Measurements from ENCODE around the gene CCHCR1. TPM values are rescaled to one million over a fixed set of nuclear protein-coding genes. Genes with fewer than 3 reads are reported as not detected.
"Not testable (repeated sequence)": the region's sequence is repeated elsewhere in the genome, so short reads cannot be mapped to it uniquely, and the experiment has no call there.

Gene CCHCR1, protein sequence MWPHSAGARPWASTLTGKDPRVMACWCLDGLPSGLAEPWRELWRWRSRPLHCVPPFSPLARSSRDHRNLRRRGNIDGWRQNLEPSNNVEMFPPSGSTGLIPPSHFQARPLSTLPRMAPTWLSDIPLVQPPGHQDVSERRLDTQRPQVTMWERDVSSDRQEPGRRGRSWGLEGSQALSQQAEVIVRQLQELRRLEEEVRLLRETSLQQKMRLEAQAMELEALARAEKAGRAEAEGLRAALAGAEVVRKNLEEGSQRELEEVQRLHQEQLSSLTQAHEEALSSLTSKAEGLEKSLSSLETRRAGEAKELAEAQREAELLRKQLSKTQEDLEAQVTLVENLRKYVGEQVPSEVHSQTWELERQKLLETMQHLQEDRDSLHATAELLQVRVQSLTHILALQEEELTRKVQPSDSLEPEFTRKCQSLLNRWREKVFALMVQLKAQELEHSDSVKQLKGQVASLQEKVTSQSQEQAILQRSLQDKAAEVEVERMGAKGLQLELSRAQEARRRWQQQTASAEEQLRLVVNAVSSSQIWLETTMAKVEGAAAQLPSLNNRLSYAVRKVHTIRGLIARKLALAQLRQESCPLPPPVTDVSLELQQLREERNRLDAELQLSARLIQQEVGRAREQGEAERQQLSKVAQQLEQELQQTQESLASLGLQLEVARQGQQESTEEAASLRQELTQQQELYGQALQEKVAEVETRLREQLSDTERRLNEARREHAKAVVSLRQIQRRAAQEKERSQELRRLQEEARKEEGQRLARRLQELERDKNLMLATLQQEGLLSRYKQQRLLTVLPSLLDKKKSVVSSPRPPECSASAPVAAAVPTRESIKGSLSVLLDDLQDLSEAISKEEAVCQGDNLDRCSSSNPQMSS
- total RNA-seq (2014; rRNA removed; shearing (Covaris generic)) = 8.6 and 10.7 TPM in 2 replicates
- polyA plus RNA-seq (2014; cell fraction: nucleus; rRNA removed) = 33.7 and 43.7 TPM in 2 replicates

DNA sequence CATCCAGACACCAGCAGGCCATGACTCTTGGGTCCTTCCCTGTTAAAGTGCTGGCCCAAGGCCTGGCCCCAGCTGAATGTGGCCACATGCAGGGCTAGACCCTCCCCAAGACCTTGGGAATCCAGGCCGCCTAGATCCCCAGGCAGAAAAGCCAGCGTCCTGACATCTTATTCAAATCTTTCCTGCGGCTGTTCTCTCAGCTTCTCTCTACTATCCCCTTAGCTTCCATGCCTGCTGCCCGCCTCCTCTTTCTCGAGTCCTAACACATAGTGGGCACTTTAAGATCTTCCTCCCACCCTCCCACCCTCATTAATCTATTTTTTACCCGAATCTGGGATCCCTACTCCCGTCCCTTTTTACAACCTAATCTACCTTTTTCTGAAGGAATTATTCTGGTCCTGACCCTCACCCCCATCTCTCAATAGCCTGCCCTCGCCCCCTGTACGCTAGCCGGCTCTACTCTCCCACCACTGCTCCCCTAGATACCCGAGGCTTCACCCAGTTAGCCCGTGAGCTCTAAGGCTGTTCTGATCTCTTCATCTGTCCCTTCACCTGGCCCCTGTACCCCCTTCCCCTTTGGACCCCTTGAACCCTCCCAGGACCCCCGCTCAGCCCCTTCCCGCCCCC lies at the start of gene CCHCR1:
CCHCR1 (minus strand) TSS at position 290 of the 627 bp plus-strand sequence; CDS start at position 88, 202 bp downstream.
- DNase-seq (ENCODE audit: extremely low read depth, low read depth) = no peak

DNA sequence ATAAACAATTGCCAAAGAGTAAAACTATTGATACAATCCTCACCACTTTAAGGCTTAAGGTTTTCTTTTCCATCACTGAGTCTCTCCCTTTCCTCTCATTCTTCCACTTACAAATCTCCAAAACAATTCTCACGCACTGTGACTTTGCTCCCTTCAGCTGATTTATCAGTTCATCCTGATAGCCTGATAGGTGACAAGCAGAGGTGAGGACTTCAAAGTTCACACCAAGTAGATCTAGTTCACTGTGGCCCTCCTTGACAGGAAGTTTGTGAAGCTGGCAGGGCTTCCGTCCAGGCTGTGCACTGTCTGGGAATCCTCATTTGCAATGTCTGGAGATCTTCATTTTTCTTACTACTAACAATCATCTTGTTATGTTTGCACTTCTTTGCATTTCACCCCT lies 48.0 kb upstream of the CCHCR1 start:
- DNase-seq (ENCODE audit: extremely low read depth, low read depth) = no peak

DNA sequence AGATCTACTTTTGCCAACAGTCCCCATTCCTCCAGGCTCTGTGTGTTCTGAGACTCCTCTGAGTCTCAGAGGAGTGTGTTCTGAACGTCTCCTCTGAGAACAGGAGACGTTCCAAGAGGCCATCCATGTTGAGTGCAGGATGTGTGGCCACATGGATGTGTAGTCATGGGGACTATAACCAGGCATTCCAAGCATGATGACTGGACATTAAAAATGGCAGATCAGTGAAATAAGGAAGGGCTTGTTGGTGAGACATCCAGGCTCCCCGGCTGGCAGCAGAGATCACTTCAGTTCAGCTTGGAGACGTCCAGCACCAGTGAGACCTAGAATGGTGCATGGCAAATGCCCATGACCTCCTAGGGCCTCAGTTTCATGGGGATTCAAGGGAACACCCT lies 47.1 kb upstream of the CCHCR1 start:
- no peak for DNase-seq (ENCODE audit: extremely low read depth, low read depth)

DNA sequence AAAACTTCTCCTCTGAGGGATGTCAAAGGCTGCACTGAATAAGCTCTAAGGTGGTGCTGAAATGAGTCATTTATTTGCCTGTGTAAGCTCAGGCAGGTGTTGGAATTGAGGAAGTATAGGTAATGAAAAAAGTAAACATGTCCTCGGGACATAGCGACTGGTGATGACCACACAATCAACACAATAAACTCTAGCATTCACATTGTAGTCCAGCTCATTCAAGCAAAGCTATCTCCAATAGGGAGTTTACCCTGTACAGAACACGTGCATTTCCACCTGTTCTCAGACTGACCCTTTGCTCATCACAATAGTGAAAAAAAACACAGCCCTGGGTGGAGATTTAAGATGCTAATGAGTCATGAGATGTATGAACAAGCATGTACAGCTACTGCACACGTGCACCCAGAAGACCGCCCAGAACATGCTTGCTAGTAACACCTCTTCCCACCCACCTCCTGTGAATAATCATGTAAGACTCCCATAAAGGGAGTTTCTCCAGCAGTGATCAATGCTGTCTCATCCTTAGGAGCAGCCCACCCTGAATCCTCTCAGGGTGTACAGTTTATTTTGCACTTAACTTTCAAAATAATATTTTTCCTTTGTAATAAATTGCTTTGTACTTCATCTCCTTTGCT lies 45.9 kb upstream of the CCHCR1 start:
- peak; percentile 43 for DNase-seq (ENCODE audit: extremely low read depth, low read depth)

DNA sequence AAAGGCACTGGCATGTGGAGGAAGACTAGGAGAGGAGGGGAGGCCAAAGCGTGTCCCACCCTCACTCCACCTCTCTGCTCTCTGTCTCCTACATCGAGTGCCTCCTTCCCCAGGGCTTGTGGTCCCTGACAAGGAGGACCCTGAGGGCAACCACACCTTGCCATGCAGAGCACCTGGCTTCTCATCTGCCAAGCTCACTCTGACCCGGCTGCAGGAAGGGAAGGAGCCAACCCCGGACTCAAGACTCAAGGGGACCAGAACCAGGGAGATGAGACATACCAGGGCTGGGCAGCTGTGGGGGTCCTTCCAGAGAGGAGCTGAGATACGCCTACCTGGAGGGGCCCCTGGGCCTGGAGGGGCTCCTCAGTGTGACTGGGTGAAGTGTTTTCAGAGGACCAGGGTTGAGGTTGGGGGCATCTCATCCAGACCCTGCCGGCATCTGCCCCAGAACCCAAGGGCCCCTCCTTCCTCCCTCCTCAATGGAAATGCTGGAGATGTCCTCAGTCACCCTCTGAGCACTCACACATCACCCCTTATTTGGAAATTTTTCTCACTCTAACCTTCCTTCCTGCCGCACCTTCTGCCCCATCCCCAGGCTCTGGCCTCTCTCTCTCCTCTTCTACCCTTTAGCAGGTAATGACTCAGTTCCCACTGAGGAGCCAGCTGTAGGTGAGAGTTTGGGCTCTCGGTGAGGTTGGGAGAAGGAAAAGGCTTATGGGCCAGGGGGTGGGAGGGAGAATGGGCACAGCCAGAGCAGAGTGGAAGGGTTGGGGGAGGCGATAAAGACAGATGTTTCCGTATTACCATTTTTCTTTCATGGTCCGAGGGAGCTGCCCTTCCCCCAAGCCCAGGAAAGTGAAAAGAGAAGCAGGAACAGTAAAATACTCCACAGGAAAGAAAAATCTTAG lies 44.9 kb upstream of the CCHCR1 start:
- no peak for DNase-seq (ENCODE audit: extremely low read depth, low read depth)

DNA sequence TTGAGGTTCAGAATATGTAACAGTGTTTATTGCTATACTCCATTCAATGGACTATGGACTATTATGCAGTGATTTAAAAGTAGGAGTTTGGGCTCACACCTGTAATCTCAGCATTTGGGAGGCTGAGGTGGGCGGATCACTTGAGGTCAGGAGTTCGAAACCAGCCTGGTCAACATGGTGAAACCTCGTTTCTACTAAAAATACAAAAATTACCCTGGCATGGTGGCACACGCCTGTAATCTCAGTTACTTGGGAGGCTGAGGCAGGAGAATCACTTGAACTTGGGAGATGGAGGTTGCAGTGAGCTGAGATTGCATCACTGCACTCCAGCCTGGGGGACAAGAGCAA lies 41.5 kb upstream of the CCHCR1 start:
- not testable (repeated sequence) for DNase-seq (ENCODE audit: extremely low read depth, low read depth)

DNA sequence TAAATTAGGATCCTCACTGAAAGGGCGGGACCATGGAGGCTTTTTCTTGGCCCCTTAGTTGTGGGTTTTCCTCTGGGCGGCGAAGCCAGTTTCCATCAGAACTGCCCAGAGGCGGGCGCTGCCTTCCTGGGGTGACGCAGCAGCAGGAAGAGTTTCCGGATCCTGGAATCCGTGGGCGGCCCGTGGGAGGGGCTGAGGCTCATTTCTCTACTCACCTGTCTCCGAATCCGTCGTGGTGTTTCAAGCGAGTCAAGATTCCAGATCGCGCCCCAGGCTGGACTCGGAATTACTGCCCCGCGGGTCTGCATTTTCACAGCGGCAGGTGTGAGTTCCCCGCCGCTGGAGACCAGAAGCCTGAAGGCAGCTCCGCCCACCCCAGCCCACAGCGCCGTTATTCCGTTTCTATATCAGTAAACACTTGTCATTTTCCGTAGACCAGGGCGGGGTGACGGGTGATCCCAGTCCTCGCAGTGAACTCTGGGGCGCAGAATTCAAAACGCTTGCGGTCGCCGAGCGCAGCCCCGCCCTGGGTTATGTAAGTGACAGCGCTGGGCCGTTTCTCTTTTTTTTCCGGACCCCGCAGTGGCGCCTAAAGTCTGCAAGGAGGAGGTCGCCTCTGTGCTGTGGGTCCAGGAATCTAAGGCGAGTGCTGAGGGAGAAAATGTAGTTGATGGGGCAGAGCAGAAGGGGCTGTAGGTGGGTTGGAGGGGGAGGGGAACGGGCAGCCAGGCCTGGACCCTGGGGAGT lies 40.1 kb upstream of the CCHCR1 start:
- DNase-seq (ENCODE audit: extremely low read depth, low read depth) = peak; percentile 69

DNA sequence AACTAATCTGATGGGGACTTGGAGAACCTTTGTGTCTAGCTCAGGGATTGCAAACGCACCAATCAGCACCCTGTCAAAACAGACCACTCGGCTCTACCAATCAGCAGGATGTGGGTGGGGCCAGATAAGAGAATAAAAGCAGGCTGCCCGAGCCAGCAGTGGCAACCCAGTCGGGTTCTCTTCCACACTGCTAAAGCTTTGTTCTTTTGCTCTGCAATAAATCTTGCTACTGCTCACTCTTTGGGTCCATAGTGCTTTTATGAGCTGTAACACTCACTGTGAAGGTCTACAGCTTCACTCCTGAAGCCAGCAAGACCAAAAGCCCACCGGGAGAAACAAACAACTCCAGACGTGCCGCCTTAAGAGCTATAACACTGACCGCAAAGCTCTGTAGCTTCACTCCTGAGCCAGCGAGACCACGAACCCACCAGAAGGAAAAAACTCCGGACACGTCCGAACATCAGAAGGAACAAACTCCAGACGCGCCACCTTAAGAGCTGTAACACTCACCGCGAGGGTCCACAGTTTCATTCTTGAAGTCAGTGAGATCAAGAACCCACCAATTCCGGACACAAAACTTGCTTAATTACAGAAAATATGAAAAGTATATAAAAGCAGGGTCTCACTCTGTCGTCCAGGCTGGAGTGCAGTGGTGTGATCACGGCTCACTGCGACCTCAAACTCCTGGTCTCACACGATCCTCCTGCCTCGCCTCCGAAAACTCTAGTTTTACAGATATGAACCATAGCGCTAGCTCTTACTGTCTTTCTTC lies 38.8 kb upstream of the CCHCR1 start:
- DNase-seq (ENCODE audit: extremely low read depth, low read depth) = not testable (repeated sequence)

DNA sequence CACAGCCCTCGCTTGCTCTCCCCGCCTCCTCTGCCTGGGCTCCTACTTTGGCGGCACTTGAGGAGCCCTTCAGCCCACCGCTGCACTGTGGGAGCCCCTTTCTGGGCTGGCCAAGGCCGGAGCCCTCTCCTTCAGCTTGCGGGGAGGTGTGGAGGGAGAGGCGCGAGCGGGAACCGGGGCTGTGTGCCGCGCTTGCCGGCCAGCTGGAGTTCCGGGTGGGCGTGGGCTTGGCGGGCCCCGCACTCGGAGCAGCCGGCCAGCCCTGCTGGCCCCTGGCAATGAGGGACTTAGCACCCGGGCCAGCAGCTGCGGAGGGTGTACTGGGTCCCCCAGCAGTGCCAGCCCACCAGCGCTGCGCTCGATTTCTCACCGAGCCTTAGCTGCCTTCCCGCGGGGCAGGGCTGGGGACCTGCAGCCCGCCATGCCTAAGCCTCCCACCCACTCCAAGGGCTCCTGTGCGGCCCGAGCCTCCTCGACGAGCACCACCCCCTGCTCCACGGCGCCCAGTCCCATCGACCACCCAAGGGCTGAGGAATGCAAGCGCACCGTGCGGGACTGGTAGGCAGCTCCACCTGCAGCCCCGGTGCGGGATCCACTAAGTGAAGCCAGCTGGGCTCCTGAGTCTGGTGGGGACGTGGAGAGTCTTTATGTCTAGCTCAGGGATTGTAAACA lies 37.8 kb upstream of the CCHCR1 start:
- DNase-seq (ENCODE audit: extremely low read depth, low read depth) = not testable (repeated sequence)

DNA sequence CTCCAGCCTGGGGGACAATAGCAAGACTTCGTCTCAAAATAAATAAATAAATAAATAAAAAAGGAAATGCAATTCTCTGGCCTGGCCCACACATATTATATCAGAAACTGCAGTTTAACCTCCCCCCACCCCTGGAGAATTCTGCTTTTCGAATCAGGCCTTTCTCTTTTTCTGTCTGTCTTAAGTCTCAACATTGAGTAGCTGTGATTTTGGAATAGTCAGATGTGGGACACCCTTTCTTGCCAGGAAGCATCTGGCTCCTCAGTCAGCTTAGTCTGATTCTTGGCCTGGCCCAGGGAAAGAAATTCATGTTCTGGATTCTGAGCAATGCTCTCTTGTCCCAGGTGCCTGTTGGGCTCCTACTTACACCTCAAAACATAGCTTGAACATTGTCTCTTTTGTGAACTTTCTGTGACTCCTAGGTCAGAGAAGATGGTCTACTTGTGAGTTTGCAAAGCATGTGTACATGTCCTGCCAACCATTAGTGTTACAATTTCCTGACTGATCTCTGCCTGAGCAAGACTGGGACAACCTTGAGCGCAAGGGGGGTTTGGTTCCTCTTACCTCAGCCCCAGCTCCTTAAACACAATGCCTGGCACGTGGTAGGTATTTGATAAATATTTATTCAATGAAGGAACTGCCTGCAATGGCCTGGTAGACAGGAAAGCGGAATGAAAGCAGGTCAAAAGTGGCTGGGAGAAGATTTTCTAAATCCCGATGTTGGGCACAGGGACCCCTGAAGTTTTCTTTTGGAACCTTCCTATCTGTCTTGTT lies 36.6 kb upstream of the CCHCR1 start:
- no peak for DNase-seq (ENCODE audit: extremely low read depth, low read depth)

DNA sequence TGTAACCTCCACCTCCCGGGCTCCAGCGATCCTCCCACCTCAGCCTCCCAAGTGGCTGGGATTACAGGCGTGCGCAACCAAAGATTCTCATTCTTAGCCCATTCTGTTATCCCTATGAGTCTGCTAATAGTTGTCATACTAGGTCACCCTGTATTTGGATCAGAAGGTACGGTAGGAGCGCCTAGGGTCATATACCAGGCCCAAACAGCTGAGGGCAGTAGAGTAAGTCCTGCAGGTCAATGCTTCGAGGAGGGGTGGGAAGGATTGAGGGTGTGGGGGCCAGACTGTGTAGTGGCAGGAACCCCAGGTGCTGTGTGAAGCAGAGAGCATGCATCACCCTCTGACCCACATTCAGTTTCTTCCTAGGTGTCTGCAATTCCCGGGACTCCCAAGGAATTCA lies 35.6 kb upstream of the CCHCR1 start:
- DNase-seq (ENCODE audit: extremely low read depth, low read depth) = no peak

DNA sequence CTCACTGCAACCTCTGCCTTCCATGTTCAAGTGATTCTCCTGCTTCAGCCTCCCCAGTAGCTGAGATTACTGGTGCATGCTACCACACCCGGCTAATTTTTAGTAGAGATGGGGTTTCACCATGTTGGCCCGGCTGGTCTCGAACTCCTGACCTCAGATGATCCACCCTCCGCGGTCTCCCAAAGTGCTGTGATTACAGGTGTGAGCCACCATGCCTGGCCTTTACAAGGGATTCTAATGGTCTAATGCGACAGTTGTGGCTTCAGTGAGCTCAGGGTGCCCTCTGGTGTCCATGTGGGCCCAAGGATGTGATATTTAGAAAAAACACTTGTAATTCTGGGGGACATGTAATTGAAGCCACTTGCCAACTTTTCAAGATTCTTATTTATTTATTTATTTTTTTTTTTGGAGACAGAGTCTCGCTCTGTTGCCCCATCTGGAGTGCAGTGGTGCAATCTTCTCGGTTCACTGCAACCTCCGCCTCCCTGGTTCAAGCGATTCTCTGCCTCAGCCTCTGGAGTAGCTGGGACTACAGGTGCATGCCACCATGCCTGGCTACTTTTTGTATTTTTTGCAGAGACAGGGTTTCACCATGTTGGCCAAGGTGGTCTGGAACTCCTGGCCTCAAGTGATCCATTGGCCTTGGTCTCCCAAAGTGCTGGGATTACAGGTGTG lies 35.0 kb upstream of the CCHCR1 start:
- peak; percentile 70 for DNase-seq (ENCODE audit: extremely low read depth, low read depth)

DNA sequence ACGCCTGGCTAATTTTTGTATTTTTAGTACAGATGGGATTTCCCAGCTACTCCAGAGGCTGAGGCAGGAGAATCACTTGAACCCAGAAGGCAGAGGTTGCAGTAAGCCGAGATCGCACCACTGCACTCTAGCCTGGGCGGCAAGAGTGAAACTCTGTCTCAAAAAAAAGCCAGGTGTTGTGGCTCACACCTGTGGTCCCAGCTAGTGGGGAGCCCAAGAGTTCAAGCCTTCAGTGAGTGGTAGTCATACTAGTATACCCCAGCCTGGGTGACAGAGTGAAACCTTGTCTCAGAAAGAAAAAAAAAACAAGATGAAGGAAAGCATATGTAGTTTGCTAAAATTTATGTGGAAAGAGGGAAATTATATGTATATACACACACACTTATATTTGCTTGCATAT lies 32.9 kb upstream of the CCHCR1 start:
- no peak for DNase-seq (ENCODE audit: extremely low read depth, low read depth)

DNA sequence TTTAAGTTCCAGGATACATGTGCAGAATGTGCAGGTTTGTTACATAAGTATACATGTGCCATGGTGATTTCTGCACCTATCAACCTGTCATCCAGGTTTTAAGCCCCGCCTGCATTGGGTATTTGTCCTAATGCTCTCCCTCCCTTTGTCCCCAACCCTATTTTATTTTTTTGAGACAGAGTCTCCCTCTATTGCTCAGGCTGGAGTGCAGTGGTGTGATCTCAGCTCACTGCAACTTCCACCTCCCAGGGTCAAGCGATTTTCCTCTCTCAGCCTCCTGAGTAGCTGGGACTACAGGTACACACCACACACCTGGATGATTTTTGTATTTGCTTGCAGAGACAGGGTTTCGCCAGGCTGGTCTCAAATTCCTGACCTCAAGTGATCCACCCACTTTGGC lies 31.6 kb upstream of the CCHCR1 start:
- not testable (repeated sequence) for DNase-seq (ENCODE audit: extremely low read depth, low read depth)

DNA sequence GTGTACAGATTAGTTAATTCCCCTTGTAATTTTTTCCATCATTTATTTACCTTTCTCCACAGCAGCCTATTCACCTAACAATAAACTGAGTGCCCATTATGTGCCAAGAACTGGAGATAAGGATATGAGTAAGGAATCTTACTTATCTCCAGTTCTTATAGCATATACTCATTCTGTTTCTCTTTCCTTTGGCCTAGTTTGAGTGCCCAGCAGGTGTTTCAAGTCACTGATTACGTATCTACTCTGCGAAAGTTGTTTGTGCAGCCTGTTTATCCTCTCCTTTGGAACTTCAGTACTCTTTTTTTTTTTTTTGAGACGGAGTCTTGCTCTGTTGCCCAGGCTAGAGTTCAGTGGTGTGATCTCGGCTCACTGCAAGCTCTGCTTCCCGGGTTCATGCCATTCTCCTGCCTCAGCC lies 30.2 kb upstream of the CCHCR1 start:
- no peak for DNase-seq (ENCODE audit: extremely low read depth, low read depth)

DNA sequence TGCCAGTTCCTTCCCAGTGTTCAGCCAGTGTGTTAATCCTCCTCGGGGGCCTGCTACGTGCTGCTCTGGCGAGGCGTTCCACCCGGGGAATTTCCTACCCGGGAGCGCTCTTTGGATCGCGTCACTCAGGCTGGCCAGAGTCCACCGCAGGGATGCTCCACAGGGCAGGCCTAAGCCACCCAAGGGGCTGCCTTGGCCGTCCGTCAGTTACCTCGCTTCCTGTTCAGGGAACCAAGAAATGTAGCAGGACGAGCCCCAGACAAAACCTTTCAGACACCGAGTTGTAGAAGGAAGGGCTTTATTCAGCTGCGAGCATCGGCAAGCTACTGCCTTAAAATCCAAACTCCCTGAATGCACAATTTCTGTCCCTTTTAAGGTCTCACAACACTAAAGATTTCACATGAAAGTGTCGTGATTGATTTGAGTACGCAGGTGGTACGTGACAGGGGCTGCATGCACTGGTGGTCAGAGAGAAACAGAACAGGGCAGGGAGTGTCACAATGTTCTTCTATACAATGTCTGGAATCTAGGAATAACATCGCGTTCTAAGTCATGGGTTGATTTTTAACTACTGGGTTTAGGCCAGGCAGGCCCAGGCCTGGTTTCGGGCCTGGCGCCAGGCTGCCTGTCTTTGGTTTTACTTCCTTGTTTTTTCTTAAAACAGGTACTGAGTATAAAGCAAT lies 28.6 kb upstream of the CCHCR1 start:
- no peak for DNase-seq (ENCODE audit: extremely low read depth, low read depth)
